AG04450 (cell line): ENCODE results near the gene PA2G4. TPM values are rescaled to one million over a fixed set of nuclear protein-coding genes. Genes with fewer than 3 reads are reported as not detected.
A peak's percentile ranks its signal among the peaks of the same experiment; 100 is the strongest.
"Not testable (repeated sequence)": the region's sequence is repeated elsewhere in the genome, so short reads cannot be mapped to it uniquely, and the experiment has no call there.

ENCODE experiments used
- CTCF ChIA-PET: fragments of 300-600, 350-600 bp; formaldehyde crosslinking; extraction: SDS; loops from one replicate; lab custom pipeline; 2022; ENCODE audit warnings: antibody characterized with exemption, inconsistent platforms; lab: Charles Lee
- POLR2A ChIA-PET: fragments of 350-600 bp; formaldehyde crosslinking; extraction: SDS; loops from one replicate; lab custom pipeline; 2021; ENCODE audit warnings: antibody characterized with exemption, inconsistent platforms; lab: Yijun Ruan, JAX
- DNase-seq: peaks from one replicate; pipeline ENCODE4 v3.0.0-alpha.2; 2011; ENCODE audit warnings: low read depth, low spot score
- H3K27ac ChIP-seq: one replicate; pipeline ENCODE4 v1.5.1; 2012; ENCODE audit warnings: low read depth, low read length, control low read depth
- H3K27me3 ChIP-seq: one replicate; pipeline ENCODE4 v1.6.0; 2012; ENCODE audit warnings: low read length; ENCODE audit not compliant: control insufficient read depth, insufficient read depth
- H3K4me3 ChIP-seq: 2 replicates; pipeline ENCODE4 v1.5.1; 2011; ENCODE audit warnings: mild to moderate bottlenecking, low read depth, low read length, control low read depth
- H3K9me3 ChIP-seq: 2 replicates; pipeline ENCODE4 v1.5.1; 2012; ENCODE audit warnings: low read length; ENCODE audit not compliant: control insufficient read depth, insufficient read depth
- CTCF ChIP-seq: IDR thresholded peaks from 2 replicates; pipeline ENCODE4 v1.5.1; 2011; ENCODE audit warnings: low read depth, low read length, control low read depth, inconsistent platforms
- polyA plus RNA-seq: library from polyadenylated mRNA; depleted of rRNA; stranded (reverse); fragments of >200 nt; gene quantifications from 2 replicates; pipeline ENCODE4 v1.2.3, GENCODE V29; 2011

The PA2G4 gene
- polyA plus RNA-seq, 1 experiment: 223 TPM

GRCh38 chr12:56114084-56114483 lies 9.7 kb downstream of the PA2G4 start:
- ChIA-PET POLR2A (interaction anchor here (1.7 kb wide), 1 partner anchor 10 kb away, joined by 3 read pairs; the partner anchor contains the start of gene PA2G4), CTCF (no interaction called here)
- TF ChIP-seq CTCF: no peak
- Histone ChIP-seq H3K27ac (no peak overlapping the region), H3K27me3 (no peaks in the 10 kb centered on the region), H3K4me3 (no peak overlapping the region), H3K9me3 (no peaks in the 10 kb centered on the region; the same call in 1 of the 2 replicates)
- DNase-seq: no peak

- peak overlapping the region; percentile 93 for H3K4me3 ChIP-seq
- CTCF ChIA-PET: interaction anchor here (0.6 to 1.3 kb wide), 2 partner anchors 119 to 141 kb away, joined by 3 read pairs; partner anchors contain the start of gene RAB5B
- no peaks in the 10 kb centered on the region for H3K27me3 ChIP-seq
- no peaks in the 10 kb centered on the region; the same call in 1 of the 2 replicates for H3K9me3 ChIP-seq
- DNase-seq: no peak
- H3K27ac ChIP-seq: no peak overlapping the region
- POLR2A ChIA-PET: interaction anchor here (0.7 to 0.9 kb wide), 3 partner anchors 11 to 107 kb away, joined by 3 to 4 read pairs (median 3); partner anchors contain the start of genes PA2G4 and RNF41
- no peak for TF ChIP-seq CTCF
These were observed 11.0 kb downstream of the PA2G4 start for GRCh38 chr12:56115329-56115728.

- peak; percentile 78 for DNase-seq
- Histone ChIP-seq H3K9me3 (no peaks in the 10 kb centered on the region; the same call in 1 of the 2 replicates), H3K4me3 (peak within 1 kb of the TSS; percentile 93), H3K27me3 (no peaks in the 10 kb centered on the region), H3K27ac (peak within 1 kb of the TSS; percentile 90)
- ChIA-PET POLR2A (interaction anchor here (0.6 to 3.6 kb wide), 8 partner anchors 11 to 350 kb away, joined by 3 to 42 read pairs (median 5); partner anchors contain the start of genes ESYT1, MYL6, PA2G4 and SMARCC2), CTCF (interaction anchor here (0.8 to 5.3 kb wide), 2 partner anchors 69 to 72 kb away, joined by 3 to 96 read pairs; partner anchors contain the start of gene SMARCC2)
- TF ChIP-seq CTCF: no peak
These were observed 12.1 kb downstream of the PA2G4 start, which contains the start of gene RPL41 for GRCh38 chr12:56116267-56117081. RPL41 (plus strand) TSS chr12:56116633.

GRCh38 chr12:56117082-56117706 lies 12.8 kb downstream of the PA2G4 start:
- not testable (repeated sequence) for H3K9me3 ChIP-seq, H3K27me3 ChIP-seq, DNase-seq
- Histone ChIP-seq H3K4me3 (peak overlapping the region; percentile 93), H3K27ac (peak overlapping the region; percentile 90)
- CTCF ChIA-PET: interaction anchor here (0.8 to 5.3 kb wide), 2 partner anchors 70 to 71 kb away, joined by 3 to 96 read pairs; partner anchors contain the start of gene SMARCC2
- POLR2A ChIA-PET: interaction anchor here (0.5 to 3.6 kb wide), 11 partner anchors 10 to 350 kb away, joined by 3 to 42 read pairs (median 5); partner anchors contain the start of genes ESYT1, MYL6, PA2G4 and RAB5B
